Tibial nerve (tissue), 4 donors: ENCODE measurements around the gene SIN3A. TPM values are rescaled to one million over a fixed set of nuclear protein-coding genes. Genes with fewer than 3 reads are reported as not detected.
"Not testable (repeated sequence)": the region's sequence is repeated elsewhere in the genome, so short reads cannot be mapped to it uniquely, and the experiment has no call there.

Experiments used
- DNase-seq, 2 donors: peaks; one replicate each; pipeline ENCODE4 v3.0.0-alpha.2; 2019; ENCODE audit warnings: low spot score in 2 of 2
- H3K27ac ChIP-seq, 4 donors: fragments of 200-600 bp; sonication (generic) in 3 of 4; one replicate each; pipeline ENCODE4 v1.5.1; 2017 to 2019; ENCODE audit warnings: mild to moderate bottlenecking in 1 of 4
- H3K27me3 ChIP-seq, 2 donors: fragments of 200-600 bp; sonication (generic) in 1 of 2; one replicate each; pipeline versions ENCODE4 v1.5.1 to v1.6.0; 2017 to 2019
- H3K36me3 ChIP-seq, 3 donors: fragments of 200-600 bp; sonication (generic); one replicate each; pipeline ENCODE4 v1.5.1; 2018 to 2019
- H3K4me1 ChIP-seq, 4 donors: fragments of 200-600 bp; sonication (generic) in 3 of 4; one replicate each; pipeline ENCODE4 v1.5.1; 2017 to 2019
- H3K4me3 ChIP-seq, 4 donors: fragments of 200-600 bp; sonication (generic) in 3 of 4; one replicate each; pipeline ENCODE4 v1.5.1; 2017 to 2019; ENCODE audit warnings: mild to moderate bottlenecking in 1 of 4, moderate library complexity in 1 of 4
- H3K9me3 ChIP-seq, 4 donors: fragments of 200-600 bp; sonication (generic) in 3 of 4; one replicate each; pipeline ENCODE4 v1.5.1; 2017 to 2019
- CTCF ChIP-seq, 5 experiments: fragments of 200-600 bp in 3 of 5; fragments of 450-650 bp in 2 of 5; sonication (generic) in 3 of 5; IDR thresholded peaks; one replicate each; pipeline ENCODE4 v1.5.1; 2016 to 2019; ENCODE audit warnings: antibody characterized with exemption in 5 of 5, mild to moderate bottlenecking in 3 of 5, moderate library complexity in 2 of 5
- EP300 ChIP-seq, 2 donors: sonication (generic); formaldehyde crosslinking; IDR thresholded peaks; one replicate each; pipeline ENCODE4 v1.6.1; 2017; ENCODE audit warnings: antibody characterized with exemption in 2 of 2, mild to moderate bottlenecking in 1 of 2
- POLR2A ChIP-seq, 2 donors: fragments of 450-650 bp; IDR thresholded peaks; one replicate each; pipeline ENCODE4 v1.6.1; 2017; ENCODE audit warnings: antibody characterized with exemption in 2 of 2, mild to moderate bottlenecking in 2 of 2, moderate library complexity in 2 of 2
- WGBS, 2 donors: methylation state at CpG; one replicate each; pipeline ENCODE4 v1.1.5; 2018; 5-methylcytosine and 5-hydroxymethylcytosine counted together
- total RNA-seq, 4 donors: library from RNA; depleted of rRNA; stranded (reverse); fragments of >200 nt; gene quantifications; one replicate each; pipeline ENCODE4 v1.1.0, GENCODE V29; 2016

The SIN3A gene
- total RNA-seq, 4 donors from 2014 or later: 40.2 to 59.4 (median 43.1) TPM

DNA sequence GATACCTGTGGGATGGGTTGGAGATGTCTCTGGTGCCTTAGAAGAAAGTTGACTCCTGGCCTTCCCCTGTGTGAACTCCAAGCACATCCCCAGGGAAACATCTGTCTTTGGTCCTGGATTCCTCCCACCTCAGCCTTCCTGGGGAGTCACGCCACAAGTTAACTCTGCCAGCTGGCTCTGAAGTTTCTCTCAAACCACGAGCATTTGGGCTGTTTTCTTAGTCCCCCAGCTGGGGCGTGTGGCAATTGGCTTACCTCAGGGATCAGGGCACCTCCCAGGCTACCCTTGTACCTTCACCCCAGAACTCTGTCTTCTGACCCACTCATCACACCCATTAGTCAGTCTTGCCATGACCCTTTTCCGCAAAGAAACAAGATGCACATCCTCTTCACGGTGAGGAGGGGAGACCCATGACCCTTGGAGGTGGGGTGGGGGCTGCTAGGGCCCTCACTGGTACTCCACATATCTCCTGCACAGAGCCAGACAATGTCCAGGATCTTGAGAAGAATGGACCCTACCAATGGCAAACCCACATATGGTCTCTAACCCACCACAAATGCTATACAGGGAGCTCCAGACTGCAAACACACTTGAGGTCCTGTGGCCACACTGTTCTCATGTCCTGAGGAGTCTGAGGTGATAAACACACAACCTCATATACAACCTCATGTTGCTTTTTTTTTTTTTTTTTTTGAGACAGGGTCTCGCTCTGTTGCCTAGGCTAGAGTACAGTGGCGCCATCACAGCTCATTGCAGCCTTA, 100.7 kb downstream of the SIN3A start:
- WGBS, 2 donors: 67 to 68% methylated on average over 7 of the region's 7 CpGs
- no peak overlapping the region for H3K4me3 ChIP-seq
- no peaks in the 10 kb centered on the region for H3K9me3 ChIP-seq
- no peak for DNase-seq
- no peak overlapping the region for H3K27ac ChIP-seq
- TF ChIP-seq CTCF (IDR thresholded peaks at IDR 0.05) (no peak), POLR2A (IDR thresholded peaks at IDR 0.05) (no peak), EP300 (IDR thresholded peaks at IDR 0.05) (no peak)
- H3K4me1 ChIP-seq: peaks cover 0 to 29% (median 13%) of the 10 kb centered on the region in 4 donors
- H3K27me3 ChIP-seq: no peaks in the 10 kb centered on the region
- peaks cover 0 to 36% (median 0%) of the 10 kb centered on the region in 3 donors for H3K36me3 ChIP-seq

DNA sequence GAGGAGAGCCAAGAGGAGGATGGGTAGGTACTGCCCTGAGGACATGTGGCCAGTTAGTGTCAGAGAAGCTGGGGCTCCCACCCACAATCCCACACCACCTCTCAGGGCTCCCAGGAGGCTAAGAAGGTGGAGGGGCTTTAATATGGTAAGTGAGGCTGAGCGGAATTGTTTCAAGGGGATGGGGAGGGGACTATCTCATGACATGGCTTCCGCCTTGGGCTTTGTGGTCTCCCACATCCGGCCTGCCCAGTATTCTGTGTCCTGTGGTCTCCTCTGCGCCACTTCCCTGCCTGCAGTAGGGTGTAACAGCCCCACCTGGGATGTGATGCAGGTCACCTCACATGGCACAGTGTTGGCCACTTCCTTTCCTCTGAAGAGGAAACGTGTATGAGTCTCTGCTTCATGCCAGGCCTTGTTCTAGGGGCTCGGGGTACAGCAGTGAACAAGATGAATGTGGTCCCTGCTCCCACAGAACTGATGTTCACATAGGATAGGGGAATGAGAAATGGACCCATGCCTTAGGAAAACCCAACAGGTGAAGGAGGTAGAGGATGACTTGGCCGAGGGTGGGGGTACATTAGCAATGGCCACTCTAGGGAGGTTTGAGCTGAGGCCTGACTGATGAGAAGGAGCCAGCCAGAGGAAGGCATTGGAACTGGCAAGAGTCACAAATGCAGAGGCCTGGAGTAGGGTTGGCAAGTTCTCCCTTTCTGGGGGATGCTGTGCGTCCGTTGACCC, 101.5 kb downstream of the SIN3A start:
- H3K9me3 ChIP-seq: no peaks in the 10 kb centered on the region
- H3K27me3 ChIP-seq: no peaks in the 10 kb centered on the region
- WGBS, 2 donors: 75 to 80% methylated on average over 9 of the region's 9 CpGs
- H3K36me3 ChIP-seq: peaks cover 0 to 29% (median 0%) of the 10 kb centered on the region in 3 donors
- DNase-seq: no peak
- peaks cover 0 to 29% (median 13%) of the 10 kb centered on the region in 4 donors for H3K4me1 ChIP-seq
- TF ChIP-seq EP300 (IDR thresholded peaks at IDR 0.05): no peak
- no peak for TF ChIP-seq CTCF (IDR thresholded peaks at IDR 0.05)
- no peak for TF ChIP-seq POLR2A (IDR thresholded peaks at IDR 0.05)
- no peak overlapping the region for H3K4me3 ChIP-seq
- H3K27ac ChIP-seq: no peak overlapping the region

DNA sequence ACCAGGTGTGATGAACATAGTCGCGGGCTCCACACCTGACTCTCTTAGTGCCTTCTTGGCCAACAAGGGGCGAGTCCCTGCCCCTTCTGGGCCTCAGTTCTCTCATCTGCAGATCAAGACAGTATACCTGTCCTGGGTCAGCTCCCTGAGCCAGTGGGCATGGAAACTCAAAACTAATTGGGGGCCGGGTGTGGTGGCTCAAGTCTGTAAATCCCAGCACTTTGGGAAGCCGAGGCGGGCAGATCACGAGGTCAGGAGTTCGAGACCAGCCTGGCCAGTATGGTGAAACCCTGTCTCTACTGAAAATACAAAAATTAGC, 102.2 kb downstream of the SIN3A start:
- not testable (repeated sequence) for DNase-seq, H3K4me3 ChIP-seq
- WGBS, 2 donors: 88% methylated on average over 7 to 8 of the region's 8 CpGs

DNA sequence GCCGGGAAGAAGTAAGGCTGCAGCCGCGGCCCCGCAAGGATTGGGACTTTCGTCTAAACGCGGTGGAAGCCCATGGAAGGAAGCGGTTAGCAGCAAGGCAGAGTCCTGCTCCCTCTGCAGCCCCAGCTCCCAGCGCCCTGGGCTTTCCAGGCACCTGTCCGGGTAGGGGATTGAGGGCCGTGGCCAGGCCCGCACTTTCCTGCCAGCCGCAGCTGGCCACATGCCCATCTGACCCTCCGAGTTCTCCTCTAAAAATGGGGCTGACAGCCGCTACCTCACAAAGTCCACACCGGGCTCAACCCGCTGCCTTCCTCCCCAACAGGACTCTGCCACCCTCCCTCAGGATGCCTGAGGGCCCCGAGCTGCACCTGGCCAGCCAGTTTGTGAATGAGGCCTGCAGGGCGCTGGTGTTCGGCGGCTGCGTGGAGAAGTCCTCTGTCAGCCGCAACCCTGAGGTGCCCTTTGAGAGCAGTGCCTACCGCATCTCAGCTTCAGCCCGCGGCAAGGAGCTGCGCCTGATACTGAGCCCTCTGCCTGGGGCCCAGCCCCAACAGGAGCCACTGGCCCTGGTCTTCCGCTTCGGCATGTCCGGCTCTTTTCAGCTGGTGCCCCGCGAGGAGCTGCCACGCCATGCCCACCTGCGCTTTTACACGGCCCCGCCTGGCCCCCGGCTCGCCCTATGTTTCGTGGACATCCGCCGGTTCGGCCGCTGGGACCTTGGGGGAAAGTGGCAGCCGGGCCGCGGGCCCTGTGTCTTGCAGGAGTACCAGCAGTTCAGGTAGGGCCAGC, 102.7 kb downstream of the SIN3A start:
- peak overlapping the region in 3 of 4 donors; percentile 0 to 86 (median 69) for H3K27ac ChIP-seq
- DNase-seq: no peak

More for the DNA sequence above, 102.2 kb downstream of the SIN3A start:
- H3K9me3 ChIP-seq, H3K27me3 ChIP-seq: not testable (repeated sequence)
- H3K27ac ChIP-seq: peak overlapping the region in 1 of 4 donors; percentile 86
- peaks cover 0 to 22% (median 0%) of the 10 kb centered on the region in 3 donors for H3K36me3 ChIP-seq
- peaks cover 0 to 29% (median 13%) of the 10 kb centered on the region in 4 donors for H3K4me1 ChIP-seq

More for the DNA sequence above, 102.7 kb downstream of the SIN3A start:
- WGBS, 2 donors: 40 to 43% methylated on average over 38 to 46 of the region's 46 CpGs
- peak overlapping the region; percentile 60 to 89 (median 70) for H3K4me3 ChIP-seq
- peaks cover 0 to 16% (median 0%) of the 10 kb centered on the region in 3 donors for H3K36me3 ChIP-seq
- H3K27me3 ChIP-seq: no peaks in the 10 kb centered on the region
- no peak for TF ChIP-seq CTCF (IDR thresholded peaks at IDR 0.05)
- TF ChIP-seq POLR2A (IDR thresholded peaks at IDR 0.05): no peak
- no peak for TF ChIP-seq EP300 (IDR thresholded peaks at IDR 0.05)
- H3K9me3 ChIP-seq: no peaks in the 10 kb centered on the region
- H3K4me1 ChIP-seq: peaks cover 0 to 33% (median 13%) of the 10 kb centered on the region in 4 donors
